Subcutaneous abdominal adipose tissue (tissue), 5 donors: Measurements from ENCODE around the gene TMC2.
A peak's percentile ranks its signal among the peaks of the same experiment; 100 is the strongest.
"Not testable (repeated sequence)": the region's sequence is repeated elsewhere in the genome, so short reads cannot be mapped to it uniquely, and the experiment has no call there.

Experiments used
- H3K27ac ChIP-seq: one replicate; pipeline ENCODE4 v1.7.0; 2013; ENCODE audit warnings: low read depth, mild to moderate bottlenecking, inconsistent platforms, low read length, moderate library complexity
- H3K27me3 ChIP-seq, 5 donors: one replicate each; pipeline ENCODE4 v1.7.0; 2013; ENCODE audit warnings: low read length in 5 of 5, inconsistent platforms in 1 of 5; ENCODE audit not compliant: control insufficient read depth in 5 of 5, insufficient read depth in 4 of 5
- H3K36me3 ChIP-seq, 5 donors: one replicate each; pipeline ENCODE4 v1.7.0; 2013; ENCODE audit warnings: low read length in 5 of 5; ENCODE audit not compliant: control insufficient read depth in 5 of 5, insufficient read depth in 5 of 5
- H3K4me1 ChIP-seq, 5 donors: one replicate each; pipeline ENCODE4 v1.7.0; 2013; ENCODE audit warnings: low read length in 5 of 5, mild to moderate bottlenecking in 3 of 5, moderate library complexity in 1 of 5; ENCODE audit not compliant: control insufficient read depth in 5 of 5, insufficient read depth in 5 of 5
- H3K4me3 ChIP-seq, 5 donors: one replicate each; pipeline ENCODE4 v1.7.0; 2013; ENCODE audit warnings: low read length in 5 of 5, low read depth in 1 of 5
- H3K9ac ChIP-seq, 5 donors: one replicate each; pipeline ENCODE4 v1.7.0; 2013; ENCODE audit warnings: low read length in 5 of 5, mild to moderate bottlenecking in 4 of 5, moderate library complexity in 3 of 5
- H3K9me3 ChIP-seq, 5 donors: one replicate each; pipeline ENCODE4 v1.7.0; 2013; ENCODE audit warnings: low read length in 5 of 5; ENCODE audit not compliant: control insufficient read depth in 5 of 5
- donor health status: healthy.
- donor health status: healthy.
- donor health status: healthy.
- donor health status: healthy.
- donor health status: healthy.

The TMC2 gene

DNA sequence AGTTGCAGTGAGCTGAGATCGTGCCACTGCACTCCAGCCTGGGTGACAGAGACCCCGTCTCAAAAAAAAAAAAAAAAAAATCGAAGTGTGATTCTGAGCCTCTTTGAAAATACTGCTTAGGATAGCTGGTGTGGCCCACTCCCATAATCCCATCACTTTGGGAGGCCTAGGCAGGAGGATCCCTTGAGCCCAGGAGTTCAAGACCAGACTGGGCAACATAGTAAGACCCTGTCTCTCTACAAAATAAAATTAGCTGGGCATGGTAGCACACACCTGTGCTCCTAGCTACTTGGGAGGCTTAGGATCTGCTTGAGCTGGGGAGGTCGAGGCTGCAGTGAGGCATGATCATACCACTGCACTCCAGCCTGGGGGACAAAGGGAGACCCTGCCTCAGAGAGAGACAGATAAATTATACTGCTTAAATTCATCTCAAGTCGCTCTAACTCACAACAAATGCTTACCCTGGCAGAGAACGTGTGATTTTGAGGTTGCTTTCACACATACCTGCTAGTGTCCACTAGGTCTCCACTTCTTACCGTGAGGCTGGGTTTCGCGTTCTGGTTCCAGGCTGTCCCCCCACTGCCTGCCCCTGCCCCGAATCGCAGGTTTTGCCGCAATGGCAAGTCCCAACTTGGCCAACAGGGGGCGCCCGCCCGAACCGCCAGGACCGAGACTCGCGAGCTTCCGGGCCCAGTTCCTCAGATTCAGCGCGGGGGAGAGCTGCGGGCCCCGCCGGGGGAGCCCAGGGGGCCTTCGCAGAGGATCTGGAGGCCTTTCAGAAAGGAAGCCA is 12.3 kb upstream of the TMC2 start:
- peak overlapping the region; percentile 57 to 98 (median 91) for H3K9ac ChIP-seq
- peak overlapping the region; percentile 96 for H3K27ac ChIP-seq
- no peaks in the 10 kb centered on the region for H3K9me3 ChIP-seq
- H3K4me1 ChIP-seq: peaks cover 0 to 18% (median 14%) of the 10 kb centered on the region in 5 donors
- H3K4me3 ChIP-seq: peak overlapping the region; percentile 64 to 83 (median 76)
- H3K36me3 ChIP-seq: no peaks in the 10 kb centered on the region
- H3K27me3 ChIP-seq: no peaks in the 10 kb centered on the region

GRCh38 chr20:2524709-2525506 is 11.5 kb upstream of the TMC2 start:
- no peaks in the 10 kb centered on the region for H3K9me3 ChIP-seq
- no peaks in the 10 kb centered on the region for H3K27me3 ChIP-seq
- peak overlapping the region; percentile 67 to 83 (median 76) for H3K4me3 ChIP-seq
- H3K9ac ChIP-seq: peak overlapping the region; percentile 57 to 98 (median 91)
- H3K4me1 ChIP-seq: peaks cover 0 to 18% (median 14%) of the 10 kb centered on the region in 5 donors
- H3K36me3 ChIP-seq: no peaks in the 10 kb centered on the region
- peak overlapping the region; percentile 96 for H3K27ac ChIP-seq

GRCh38 chr20:2526218-2526583 is 10.2 kb upstream of the TMC2 start:
- H3K9ac ChIP-seq, H3K27ac ChIP-seq, H3K27me3 ChIP-seq, H3K4me3 ChIP-seq, H3K9me3 ChIP-seq, H3K36me3 ChIP-seq: not testable (repeated sequence)
- peaks cover 0 to 18% (median 14%) of the 10 kb centered on the region in 5 donors for H3K4me1 ChIP-seq

DNA sequence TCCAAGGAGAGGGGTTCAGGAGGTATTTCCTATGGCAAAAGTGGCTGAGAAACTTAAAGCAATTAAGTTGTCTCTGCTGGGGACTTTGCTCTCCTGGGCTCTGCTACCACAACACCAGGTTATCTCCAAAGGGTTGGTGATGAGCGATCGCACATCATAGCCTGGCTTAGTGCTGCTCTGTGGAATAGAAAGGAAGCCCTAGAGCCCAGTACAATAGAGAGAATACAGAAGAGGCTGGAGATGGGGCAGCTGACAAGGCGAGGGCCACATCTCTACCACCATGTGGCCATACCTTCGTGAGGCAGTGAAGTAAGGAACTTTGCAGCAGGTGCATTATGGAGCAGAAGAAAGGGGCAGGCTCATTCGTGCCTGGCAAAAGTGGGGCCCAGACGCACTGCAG is 8.6 kb upstream of the TMC2 start:
- H3K4me3 ChIP-seq: no peak overlapping the region
- H3K27ac ChIP-seq: no peak overlapping the region
- no peak overlapping the region for H3K9ac ChIP-seq
- no peaks in the 10 kb centered on the region for H3K36me3 ChIP-seq
- H3K4me1 ChIP-seq: peaks cover 0 to 15% (median 10%) of the 10 kb centered on the region in 5 donors
- no peaks in the 10 kb centered on the region for H3K9me3 ChIP-seq
- no peaks in the 10 kb centered on the region for H3K27me3 ChIP-seq

GRCh38 chr20:2528671-2529271 is 7.6 kb upstream of the TMC2 start:
- Histone ChIP-seq H3K9me3 (no peaks in the 10 kb centered on the region), H3K9ac (no peak overlapping the region), H3K4me1 (peaks cover 0 to 15% (median 10%) of the 10 kb centered on the region in 5 donors), H3K27ac (no peak overlapping the region), H3K36me3 (no peaks in the 10 kb centered on the region), H3K27me3 (peaks cover 0 to 4% (median 0%) of the 10 kb centered on the region in 5 donors), H3K4me3 (no peak overlapping the region)

DNA sequence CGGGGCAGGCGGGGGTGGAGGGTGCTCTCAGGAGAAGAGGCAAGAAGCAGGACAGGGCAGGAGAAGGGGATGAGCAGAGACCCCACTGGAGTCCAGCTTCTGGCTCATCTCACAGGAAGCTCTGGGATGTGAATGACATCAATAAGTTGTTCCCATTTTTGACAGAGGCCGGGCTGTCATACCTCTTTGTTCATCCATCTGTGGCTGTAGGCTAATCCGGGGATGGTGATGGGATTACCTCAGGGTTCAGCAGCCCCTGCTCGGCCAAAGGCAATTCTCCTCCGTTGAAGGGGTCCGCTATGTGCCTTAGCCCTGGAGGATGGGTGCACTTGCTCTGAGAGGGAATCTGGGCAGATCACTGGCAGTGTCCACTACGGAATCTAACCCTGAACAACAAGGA is 3.3 kb upstream of the TMC2 start:
- Histone ChIP-seq H3K4me1 (peaks cover 0 to 10% (median 0%) of the 10 kb centered on the region in 5 donors), H3K9ac (no peak overlapping the region), H3K36me3 (no peaks in the 10 kb centered on the region), H3K27me3 (peaks cover 0 to 13% (median 0%) of the 10 kb centered on the region in 5 donors), H3K27ac (no peak overlapping the region), H3K4me3 (no peak overlapping the region), H3K9me3 (no peaks in the 10 kb centered on the region)

- no peak overlapping the region for H3K9ac ChIP-seq
- no peaks in the 10 kb centered on the region for H3K9me3 ChIP-seq
- H3K27ac ChIP-seq: no peak overlapping the region
- H3K36me3 ChIP-seq: no peaks in the 10 kb centered on the region
- H3K27me3 ChIP-seq: peaks cover 0 to 13% (median 0%) of the 10 kb centered on the region in 5 donors
- no peak overlapping the region for H3K4me3 ChIP-seq
- peaks cover 0 to 20% (median 12%) of the 10 kb centered on the region in 5 donors for H3K4me1 ChIP-seq
Observed at GRCh38 chr20:2535711-2536559, 438 bp upstream of the TMC2 start.

- H3K9ac ChIP-seq: no peak overlapping the region
- no peak overlapping the region for H3K4me3 ChIP-seq
- H3K27ac ChIP-seq: no peak overlapping the region
- H3K4me1 ChIP-seq: peaks cover 0 to 20% (median 12%) of the 10 kb centered on the region in 5 donors
- H3K9me3 ChIP-seq: no peaks in the 10 kb centered on the region
- H3K36me3 ChIP-seq: no peaks in the 10 kb centered on the region
- peaks cover 0 to 13% (median 0%) of the 10 kb centered on the region in 5 donors for H3K27me3 ChIP-seq
Observed at GRCh38 chr20:2537101-2537500, 728 bp downstream of the TMC2 start.

GRCh38 chr20:2538356-2538755 is 2.0 kb downstream of the TMC2 start:
- Histone ChIP-seq H3K4me1 (peaks cover 0 to 20% (median 12%) of the 10 kb centered on the region in 5 donors), H3K36me3 (no peaks in the 10 kb centered on the region), H3K27ac (no peak overlapping the region), H3K4me3 (no peak overlapping the region), H3K9me3 (no peaks in the 10 kb centered on the region), H3K9ac (no peak overlapping the region), H3K27me3 (peaks cover 0 to 16% (median 0%) of the 10 kb centered on the region in 5 donors)
